ENCODE data around the gene ABLIM1.

DNA sequence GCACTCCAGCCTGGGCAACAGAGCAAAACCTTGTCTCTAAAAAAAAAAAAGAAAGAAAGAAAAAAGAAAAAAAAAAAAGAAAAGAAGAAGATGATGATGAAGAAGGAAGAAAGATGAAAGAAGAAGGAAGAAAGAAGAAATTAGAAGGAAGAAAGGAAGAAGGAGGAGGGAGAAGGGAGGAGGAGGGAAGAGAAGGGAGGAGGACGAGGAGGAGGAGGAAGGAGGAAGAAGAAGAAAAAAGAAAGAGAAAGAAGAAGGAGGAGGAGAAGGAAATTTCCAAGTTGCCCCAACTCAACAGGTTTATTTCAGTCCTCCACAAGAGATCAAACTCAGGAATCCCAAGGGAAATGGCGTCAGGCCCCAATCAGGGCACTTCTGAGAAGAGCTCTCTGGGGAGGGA is 115.7 kb downstream of the ABLIM1 start:
- TF ChIP-seq POLR2AphosphoS5 (IDR thresholded peaks at IDR 0.05) (no peak), POLR2A (IDR thresholded peaks at IDR 0.05) (no peak)
- TF ChIP-seq, protein P1, sequence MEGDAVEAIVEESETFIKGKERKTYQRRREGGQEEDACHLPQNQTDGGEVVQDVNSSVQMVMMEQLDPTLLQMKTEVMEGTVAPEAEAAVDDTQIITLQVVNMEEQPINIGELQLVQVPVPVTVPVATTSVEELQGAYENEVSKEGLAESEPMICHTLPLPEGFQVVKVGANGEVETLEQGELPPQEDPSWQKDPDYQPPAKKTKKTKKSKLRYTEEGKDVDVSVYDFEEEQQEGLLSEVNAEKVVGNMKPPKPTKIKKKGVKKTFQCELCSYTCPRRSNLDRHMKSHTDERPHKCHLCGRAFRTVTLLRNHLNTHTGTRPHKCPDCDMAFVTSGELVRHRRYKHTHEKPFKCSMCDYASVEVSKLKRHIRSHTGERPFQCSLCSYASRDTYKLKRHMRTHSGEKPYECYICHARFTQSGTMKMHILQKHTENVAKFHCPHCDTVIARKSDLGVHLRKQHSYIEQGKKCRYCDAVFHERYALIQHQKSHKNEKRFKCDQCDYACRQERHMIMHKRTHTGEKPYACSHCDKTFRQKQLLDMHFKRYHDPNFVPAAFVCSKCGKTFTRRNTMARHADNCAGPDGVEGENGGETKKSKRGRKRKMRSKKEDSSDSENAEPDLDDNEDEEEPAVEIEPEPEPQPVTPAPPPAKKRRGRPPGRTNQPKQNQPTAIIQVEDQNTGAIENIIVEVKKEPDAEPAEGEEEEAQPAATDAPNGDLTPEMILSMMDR (IDR thresholded peaks at IDR 0.05): no peak

Measured in suprapubic skin (tissue), 4 donors.